22Rv1 (cell line): ENCODE results near the gene PCSK7.

Experiments used
- H3K27ac ChIP-seq: fragments of 450-650 bp; 2 replicates; pipeline ENCODE4 v1.5.1; 2017
- ZFX ChIP-seq: fragments of 450-650 bp; IDR thresholded peaks from 2 replicates; pipeline ENCODE4 v1.6.1; 2017; ENCODE audit warnings: antibody characterized with exemption, borderline replicate concordance
- TF ChIP-seq, protein P1 (sequence below): fragments of 450-650 bp; IDR thresholded peaks from 2 replicates; pipeline ENCODE4 v1.5.1; 2017; ENCODE audit warnings: mild to moderate bottlenecking

Gene PCSK7

DNA sequence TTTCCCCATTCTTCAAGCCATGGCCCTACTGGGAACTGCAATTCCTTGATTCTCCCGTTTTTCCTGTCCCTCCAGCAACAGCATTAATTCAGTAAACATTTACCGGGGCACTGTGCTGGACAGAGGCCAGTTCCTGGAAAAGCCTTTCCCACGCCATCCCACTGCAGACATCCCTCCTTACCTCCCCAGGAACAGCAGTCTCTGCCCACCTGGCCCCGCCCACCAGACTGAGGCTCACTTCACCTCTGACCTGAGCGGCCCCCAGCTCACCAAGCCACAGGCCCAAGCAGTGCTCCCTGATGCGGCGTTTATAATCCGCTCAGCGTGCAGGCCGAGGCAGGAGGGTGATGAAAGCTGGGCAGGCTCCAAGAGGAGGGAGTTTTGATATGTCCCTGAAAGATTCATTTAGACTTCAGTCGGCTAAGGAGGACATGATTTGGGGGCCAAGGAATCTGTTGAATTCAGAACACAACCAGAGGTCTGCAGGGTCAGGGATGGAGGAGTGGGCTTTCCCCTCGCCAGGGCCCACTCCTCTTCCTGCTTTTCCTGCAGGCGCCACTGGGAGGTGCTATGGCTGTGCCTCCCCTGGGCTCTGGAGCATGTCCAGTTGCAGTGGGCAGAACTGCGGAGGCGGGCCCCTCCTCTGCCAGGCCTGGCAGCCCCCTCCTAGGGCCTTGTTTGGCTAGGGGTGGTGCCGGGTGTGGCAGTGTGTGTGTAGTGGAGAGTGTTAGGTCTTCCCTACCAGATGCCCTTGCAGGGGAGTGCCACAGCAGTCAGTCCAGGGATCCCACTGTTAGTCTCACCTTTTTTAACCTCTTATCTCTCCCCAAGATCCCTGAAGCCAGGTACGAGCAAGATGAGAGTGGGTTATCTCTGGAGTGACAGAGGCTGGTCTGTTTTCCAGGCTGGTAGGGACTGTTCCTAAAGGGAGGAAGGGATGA lies 34.1 kb downstream of the PCSK7 start:
- no peak overlapping the region for H3K27ac ChIP-seq
- TF ChIP-seq, protein P1, sequence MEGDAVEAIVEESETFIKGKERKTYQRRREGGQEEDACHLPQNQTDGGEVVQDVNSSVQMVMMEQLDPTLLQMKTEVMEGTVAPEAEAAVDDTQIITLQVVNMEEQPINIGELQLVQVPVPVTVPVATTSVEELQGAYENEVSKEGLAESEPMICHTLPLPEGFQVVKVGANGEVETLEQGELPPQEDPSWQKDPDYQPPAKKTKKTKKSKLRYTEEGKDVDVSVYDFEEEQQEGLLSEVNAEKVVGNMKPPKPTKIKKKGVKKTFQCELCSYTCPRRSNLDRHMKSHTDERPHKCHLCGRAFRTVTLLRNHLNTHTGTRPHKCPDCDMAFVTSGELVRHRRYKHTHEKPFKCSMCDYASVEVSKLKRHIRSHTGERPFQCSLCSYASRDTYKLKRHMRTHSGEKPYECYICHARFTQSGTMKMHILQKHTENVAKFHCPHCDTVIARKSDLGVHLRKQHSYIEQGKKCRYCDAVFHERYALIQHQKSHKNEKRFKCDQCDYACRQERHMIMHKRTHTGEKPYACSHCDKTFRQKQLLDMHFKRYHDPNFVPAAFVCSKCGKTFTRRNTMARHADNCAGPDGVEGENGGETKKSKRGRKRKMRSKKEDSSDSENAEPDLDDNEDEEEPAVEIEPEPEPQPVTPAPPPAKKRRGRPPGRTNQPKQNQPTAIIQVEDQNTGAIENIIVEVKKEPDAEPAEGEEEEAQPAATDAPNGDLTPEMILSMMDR: peak; percentile 63
- TF ChIP-seq ZFX: no peak

GRCh38 chr11:117197006-117197405 lies 34.9 kb downstream of the PCSK7 start:
- H3K27ac ChIP-seq: no peak overlapping the region
- TF ChIP-seq, protein P1: no peak
- TF ChIP-seq ZFX: no peak

DNA sequence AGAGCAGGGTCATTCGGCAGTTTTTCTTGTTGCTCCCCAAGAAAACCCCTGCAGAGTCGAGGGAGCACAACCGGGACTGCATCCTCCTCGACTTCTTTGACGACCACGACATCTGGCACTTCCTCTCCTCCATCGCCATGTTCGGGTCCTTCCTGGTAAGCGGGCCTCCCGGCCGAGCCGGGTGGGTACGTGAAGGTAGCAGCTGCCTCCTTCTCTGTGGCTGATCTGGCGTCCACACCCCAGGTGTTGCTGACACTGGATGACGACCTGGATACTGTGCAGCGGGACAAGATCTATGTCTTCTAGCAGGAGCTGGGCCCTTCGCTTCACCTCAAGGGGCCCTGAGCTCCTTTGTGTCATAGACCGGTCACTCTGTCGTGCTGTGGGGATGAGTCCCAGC lies 36.1 kb downstream of the PCSK7 start:
- TF ChIP-seq ZFX: no peak
- TF ChIP-seq, protein P1: no peak
- no peak overlapping the region for H3K27ac ChIP-seq

GRCh38 chr11:117195258-117195657 lies 36.6 kb downstream of the PCSK7 start:
- H3K27ac ChIP-seq: no peak overlapping the region
- TF ChIP-seq, protein P1: no peak
- TF ChIP-seq ZFX: no peak

GRCh38 chr11:117194267-117194666 lies 37.6 kb downstream of the PCSK7 start:
- H3K27ac ChIP-seq: no peak overlapping the region
- TF ChIP-seq ZFX: no peak
- TF ChIP-seq, protein P1: no peak

GRCh38 chr11:117193130-117194020 lies 38.5 kb downstream of the PCSK7 start:
- TF ChIP-seq, protein P1: no peak
- no peak for TF ChIP-seq ZFX
- H3K27ac ChIP-seq: no peak overlapping the region
